Measurements from ENCODE around the gene CHST15.

CHST15 gene

GRCh38 chr10:124053971-124054370 lies 39.4 kb downstream of the CHST15 start:
- Mint-ChIP-seq H3K27ac (no peak overlapping the region), H3K4me1 (peaks cover 12 to 38% of the 10 kb centered on the region in 2 donors), H3K4me3 (no peak overlapping the region), H3K9me3 (no peaks in the 10 kb centered on the region), H3K27me3 (no peaks in the 10 kb centered on the region), H3K36me3 (peaks cover 0 to 6% of the 10 kb centered on the region in 2 donors)
- ATAC-seq (replicated peaks) (no peak), DNase-seq (no peak)

- H3K9me3 Mint-ChIP-seq = no peaks in the 10 kb centered on the region
- H3K4me3 Mint-ChIP-seq = no peak overlapping the region
- H3K27ac Mint-ChIP-seq = no peak overlapping the region
- peaks cover 0 to 10% of the 10 kb centered on the region in 2 donors for H3K36me3 Mint-ChIP-seq
- H3K27me3 Mint-ChIP-seq = no peaks in the 10 kb centered on the region
- ATAC-seq (replicated peaks) (no peak), DNase-seq (no peak)
- H3K4me1 Mint-ChIP-seq = peaks cover 12 to 38% of the 10 kb centered on the region in 2 donors
Observed at GRCh38 chr10:124052561-124052960, 40.8 kb downstream of the CHST15 start.

- Mint-ChIP-seq H3K9me3 (peaks cover 0 to 3% of the 10 kb centered on the region in 2 donors), H3K4me3 (no peak overlapping the region), H3K27me3 (peaks cover 0 to 6% of the 10 kb centered on the region in 2 donors), H3K27ac (no peak overlapping the region), H3K4me1 (peaks cover 21 to 50% of the 10 kb centered on the region in 2 donors), H3K36me3 (peaks cover 7 to 27% of the 10 kb centered on the region in 2 donors)
- no peak for ATAC-seq (replicated peaks)
- DNase-seq = no peak
Observed at GRCh38 chr10:124050021-124051015, 43.1 kb downstream of the CHST15 start.

DNA sequence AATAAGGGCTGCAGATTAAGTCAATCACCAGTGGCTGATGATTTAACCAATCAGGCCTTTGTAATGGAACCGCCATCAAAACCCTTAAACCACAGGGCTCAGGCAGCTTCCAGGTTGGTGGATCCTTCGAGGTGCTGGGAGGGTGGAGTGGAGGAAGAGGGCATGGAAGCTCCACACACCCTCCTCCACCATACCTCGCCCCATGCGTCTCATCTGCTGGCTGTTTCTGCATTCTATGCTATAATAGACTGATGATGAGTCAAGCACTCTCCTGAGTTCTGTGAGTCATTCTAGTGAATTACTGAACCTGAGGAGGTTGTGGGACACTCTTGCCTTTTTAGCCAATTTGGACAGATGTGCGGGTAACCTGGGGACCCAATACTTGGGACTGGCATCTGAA lies 43.9 kb downstream of the CHST15 start:
- Mint-ChIP-seq H3K4me3 (no peak overlapping the region), H3K9me3 (peaks cover 0 to 5% of the 10 kb centered on the region in 2 donors), H3K27ac (no peak overlapping the region), H3K36me3 (peaks cover 9 to 33% of the 10 kb centered on the region in 2 donors), H3K4me1 (peaks cover 24 to 50% of the 10 kb centered on the region in 2 donors), H3K27me3 (peaks cover 0 to 6% of the 10 kb centered on the region in 2 donors)
- ATAC-seq (replicated peaks) (no peak), DNase-seq (no peak)

GRCh38 chr10:124048371-124049290 lies 44.8 kb downstream of the CHST15 start:
- Mint-ChIP-seq H3K9me3 (peaks cover 0 to 6% of the 10 kb centered on the region in 2 donors), H3K4me1 (peaks cover 23 to 48% of the 10 kb centered on the region in 2 donors), H3K27me3 (peaks cover 0 to 6% of the 10 kb centered on the region in 2 donors), H3K27ac (no peak overlapping the region), H3K36me3 (peaks cover 14 to 34% of the 10 kb centered on the region in 2 donors), H3K4me3 (no peak overlapping the region)
- ATAC-seq (replicated peaks) (no peak), DNase-seq (no peak)

DNA sequence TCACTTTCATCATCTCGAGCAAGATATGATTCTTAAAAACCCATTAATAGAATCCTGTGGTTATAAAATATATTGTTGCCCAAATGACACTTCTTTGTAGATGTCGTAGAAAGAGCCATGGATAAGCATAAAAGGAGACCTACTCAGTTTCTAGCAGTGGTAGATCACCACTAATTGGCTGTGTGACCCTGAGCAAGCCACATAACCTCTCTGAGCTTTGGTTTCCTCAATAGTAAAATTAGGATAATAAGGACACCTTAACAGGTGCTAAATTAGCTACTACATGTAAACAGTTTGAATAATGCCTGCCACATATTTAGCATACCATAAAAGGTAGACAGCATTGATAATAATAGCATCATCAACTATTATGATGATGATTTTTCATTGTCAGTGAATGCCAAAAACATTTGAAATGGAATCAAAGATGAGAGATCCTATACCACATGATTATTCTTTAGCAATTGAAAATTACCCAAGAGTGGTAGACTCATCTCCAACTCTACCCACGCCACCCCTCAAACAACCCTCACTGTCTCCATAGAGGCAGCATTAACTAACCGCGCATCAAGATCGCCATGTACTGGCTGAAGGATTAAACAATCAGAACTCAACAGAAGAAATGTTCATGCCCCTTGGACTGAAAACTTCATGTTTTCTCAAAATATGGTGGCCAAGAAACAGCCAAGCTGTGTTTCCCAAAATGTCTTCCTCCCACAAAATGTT lies 45.8 kb downstream of the CHST15 start:
- H3K4me3 Mint-ChIP-seq = no peak overlapping the region
- ATAC-seq (replicated peaks) (no peak), DNase-seq (no peak)
- peaks cover 0 to 6% of the 10 kb centered on the region in 2 donors for H3K9me3 Mint-ChIP-seq
- H3K36me3 Mint-ChIP-seq = peaks cover 14 to 37% of the 10 kb centered on the region in 2 donors
- peaks cover 33 to 54% of the 10 kb centered on the region in 2 donors for H3K4me1 Mint-ChIP-seq
- H3K27me3 Mint-ChIP-seq = peaks cover 0 to 6% of the 10 kb centered on the region in 2 donors
- H3K27ac Mint-ChIP-seq = no peak overlapping the region

- peaks cover 18 to 37% of the 10 kb centered on the region in 2 donors for H3K36me3 Mint-ChIP-seq
- DNase-seq (peak; percentile 18), ATAC-seq (replicated peaks) (peak in 1 of 2 donors; percentile 37)
- H3K27ac Mint-ChIP-seq = no peak overlapping the region
- H3K4me1 Mint-ChIP-seq = peaks cover 38 to 62% of the 10 kb centered on the region in 2 donors
- H3K27me3 Mint-ChIP-seq = peaks cover 0 to 6% of the 10 kb centered on the region in 2 donors
- no peak overlapping the region for H3K4me3 Mint-ChIP-seq
- H3K9me3 Mint-ChIP-seq = peaks cover 0 to 6% of the 10 kb centered on the region in 2 donors
Observed at GRCh38 chr10:124045801-124046355, 47.5 kb downstream of the CHST15 start.

- Mint-ChIP-seq H3K27ac (no peak overlapping the region), H3K27me3 (peaks cover 0 to 6% of the 10 kb centered on the region in 2 donors), H3K4me1 (peaks cover 35 to 60% of the 10 kb centered on the region in 2 donors), H3K9me3 (peaks cover 0 to 6% of the 10 kb centered on the region in 2 donors), H3K36me3 (peaks cover 18 to 37% of the 10 kb centered on the region in 2 donors), H3K4me3 (no peak overlapping the region)
- ATAC-seq (replicated peaks) (no peak), DNase-seq (no peak)
Observed at GRCh38 chr10:124045276-124045675, 48.1 kb downstream of the CHST15 start.

- ATAC-seq (replicated peaks) (no peak), DNase-seq (no peak)
- H3K27ac Mint-ChIP-seq = no peak overlapping the region
- H3K9me3 Mint-ChIP-seq = peaks cover 0 to 6% of the 10 kb centered on the region in 2 donors
- H3K36me3 Mint-ChIP-seq = peaks cover 18 to 41% of the 10 kb centered on the region in 2 donors
- peaks cover 0 to 6% of the 10 kb centered on the region in 2 donors for H3K27me3 Mint-ChIP-seq
- H3K4me1 Mint-ChIP-seq = peaks cover 31 to 50% of the 10 kb centered on the region in 2 donors
- no peak overlapping the region for H3K4me3 Mint-ChIP-seq
Observed at GRCh38 chr10:124044143-124044862, 49.1 kb downstream of the CHST15 start.

DNA sequence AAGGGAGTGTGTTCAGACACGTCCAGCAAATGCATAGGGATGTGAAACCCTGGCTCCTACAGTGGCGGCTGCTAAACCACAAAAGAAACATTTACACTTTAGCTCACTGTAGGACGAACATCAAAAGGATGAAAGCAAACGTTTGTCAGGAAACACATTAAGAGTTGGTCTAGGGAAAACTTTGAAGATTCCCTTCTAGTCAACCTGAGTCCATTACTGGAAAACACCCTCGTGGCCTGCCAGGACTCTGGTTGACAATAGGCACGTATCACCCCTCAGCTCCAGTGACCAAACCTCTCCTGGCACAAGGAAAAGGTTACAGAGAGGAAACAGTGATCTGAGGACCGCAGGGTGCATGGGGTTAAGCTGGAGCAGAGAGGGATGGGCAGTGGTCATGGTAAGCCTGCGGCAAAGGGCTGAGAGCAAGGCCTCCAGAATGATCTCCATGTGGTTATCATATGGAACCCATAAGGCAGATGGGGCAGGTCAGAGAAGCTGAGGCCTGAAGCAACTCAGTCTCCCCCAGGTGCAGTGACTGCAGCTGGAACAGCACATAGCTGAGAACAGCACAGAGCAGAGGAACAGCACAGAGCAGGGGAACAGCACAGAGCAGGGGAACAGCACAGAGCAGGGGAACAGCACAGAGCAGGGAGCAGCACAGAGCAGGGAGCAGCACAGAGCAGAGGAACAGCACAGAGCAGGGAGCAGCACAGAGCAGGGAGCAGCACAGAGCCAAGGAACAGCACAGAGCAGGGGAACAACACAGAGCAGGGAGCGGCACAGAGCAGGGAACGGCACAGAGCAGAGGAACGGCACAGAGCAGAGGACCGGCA lies 49.9 kb downstream of the CHST15 start:
- peaks cover 18 to 48% of the 10 kb centered on the region in 2 donors for H3K36me3 Mint-ChIP-seq
- H3K27me3 Mint-ChIP-seq = peaks cover 0 to 6% of the 10 kb centered on the region in 2 donors
- peak; percentile 68 for DNase-seq
- peak overlapping the region; percentile 11 for H3K27ac Mint-ChIP-seq
- peak overlapping the region; percentile 8 to 9 for H3K4me3 Mint-ChIP-seq
- H3K9me3 Mint-ChIP-seq = peaks cover 0 to 6% of the 10 kb centered on the region in 2 donors
- H3K4me1 Mint-ChIP-seq = peaks cover 33 to 49% of the 10 kb centered on the region in 2 donors
- ATAC-seq (replicated peaks) = peak; percentile 97 to 99

- DNase-seq (no peak), ATAC-seq (replicated peaks) (peak; percentile 41 to 45)
- peak overlapping the region; percentile 11 for H3K27ac Mint-ChIP-seq
- H3K4me3 Mint-ChIP-seq = peak overlapping the region; percentile 8 to 9
- peaks cover 0 to 6% of the 10 kb centered on the region in 2 donors for H3K9me3 Mint-ChIP-seq
- peaks cover 33 to 49% of the 10 kb centered on the region in 2 donors for H3K4me1 Mint-ChIP-seq
- H3K27me3 Mint-ChIP-seq = peaks cover 0 to 6% of the 10 kb centered on the region in 2 donors
- H3K36me3 Mint-ChIP-seq = peaks cover 18 to 50% of the 10 kb centered on the region in 2 donors
Observed at GRCh38 chr10:124042656-124043309, 50.6 kb downstream of the CHST15 start.
